Liver (tissue), 9 donors: ENCODE measurements around the gene EDC3. TPM values are rescaled to one million over a fixed set of nuclear protein-coding genes. Genes with fewer than 3 reads are reported as not detected.
"Not testable (repeated sequence)": the region's sequence is repeated elsewhere in the genome, so short reads cannot be mapped to it uniquely, and the experiment has no call there.

ENCODE experiments used
- DNase-seq: peaks from one replicate; pipeline ENCODE4 v3.0.0-alpha.2; 2017; ENCODE audit warnings: low spot score
- H3K27ac ChIP-seq, 2 donors: one replicate each; pipeline ENCODE4 v1.7.0; 2013; ENCODE audit warnings: inconsistent platforms in 2 of 2, low read length in 2 of 2, control low read depth in 1 of 2, low read depth in 1 of 2, mild to moderate bottlenecking in 1 of 2
- H3K27me3 ChIP-seq, 4 donors: one replicate each; pipeline versions ENCODE4 v1.6.1 to v1.7.0; 2013; ENCODE audit warnings: low read length in 3 of 4, inconsistent platforms in 1 of 4, mild to moderate bottlenecking in 1 of 4, moderate library complexity in 1 of 4; ENCODE audit not compliant: control insufficient read depth in 4 of 4, insufficient read depth in 4 of 4
- H3K36me3 ChIP-seq, 4 donors: one replicate each; pipeline versions ENCODE4 v1.6.1 to v1.7.0; 2013; ENCODE audit warnings: low read length in 3 of 4, mild to moderate bottlenecking in 3 of 4, low read depth in 1 of 4, moderate library complexity in 1 of 4; ENCODE audit not compliant: control insufficient read depth in 4 of 4, insufficient read depth in 3 of 4
- H3K4me1 ChIP-seq, 4 donors: one replicate each; pipeline versions ENCODE4 v1.6.1 to v1.7.0; 2013; ENCODE audit warnings: low read length in 3 of 4, mild to moderate bottlenecking in 3 of 4, moderate library complexity in 1 of 4; ENCODE audit not compliant: control insufficient read depth in 4 of 4, insufficient read depth in 4 of 4
- H3K4me3 ChIP-seq, 3 donors: one replicate each; pipeline versions ENCODE4 v1.6.1 to v1.7.0; 2013; ENCODE audit warnings: low read length in 3 of 3, control low read depth in 1 of 3, low read depth in 1 of 3, mild to moderate bottlenecking in 1 of 3
- H3K9ac ChIP-seq, 2 donors: one replicate each; pipeline ENCODE4 v1.7.0; 2013; ENCODE audit warnings: low read length in 2 of 2, mild to moderate bottlenecking in 2 of 2, moderate library complexity in 2 of 2, control low read depth in 1 of 2, low read depth in 1 of 2
- H3K9me3 ChIP-seq, 4 donors: one replicate each; pipeline versions ENCODE4 v1.6.1 to v1.7.0; 2013; ENCODE audit warnings: low read length in 3 of 4; ENCODE audit not compliant: control insufficient read depth in 4 of 4
- ATF3 ChIP-seq: IDR thresholded peaks from 2 replicates; pipeline ENCODE4 v1.6.1; 2016; ENCODE audit warnings: antibody characterized with exemption
- EGR1 ChIP-seq, 2 donors: IDR thresholded peaks; 2 replicates each; pipeline ENCODE4 v1.6.1; 2016 to 2018; ENCODE audit warnings: antibody characterized with exemption in 2 of 2, low read depth in 2 of 2
- FOXA1 ChIP-seq: IDR thresholded peaks from 2 replicates; pipeline ENCODE4 v1.6.1; 2016; ENCODE audit warnings: antibody characterized with exemption
- FOXA2 ChIP-seq: IDR thresholded peaks from 2 replicates; pipeline ENCODE4 v1.6.1; 2016; ENCODE audit warnings: antibody characterized with exemption
- GABPA ChIP-seq, 2 donors: IDR thresholded peaks in 1 of 2; conservative IDR thresholded peaks in 1 of 2; 2 replicates each; pipeline ENCODE4 v1.6.1; 2016; ENCODE audit warnings: antibody characterized with exemption in 2 of 2, mild to moderate bottlenecking in 1 of 2, moderate library complexity in 1 of 2
- HNF4A ChIP-seq, 2 donors: conservative IDR thresholded peaks; 2 replicates each; pipeline ENCODE4 v1.6.1; 2016; ENCODE audit warnings: antibody characterized with exemption in 2 of 2, mild to moderate bottlenecking in 2 of 2
- HNF4G ChIP-seq: IDR thresholded peaks from 2 replicates; pipeline ENCODE4 v1.6.1; 2016; ENCODE audit warnings: antibody characterized with exemption
- JUND ChIP-seq, 2 donors: IDR thresholded peaks; 2 replicates each; pipeline ENCODE4 v1.6.1; 2016; ENCODE audit warnings: antibody characterized with exemption in 2 of 2
- MAX ChIP-seq: IDR thresholded peaks from 2 replicates; pipeline ENCODE4 v1.6.1; 2016; ENCODE audit warnings: antibody characterized with exemption
- NR2F2 ChIP-seq: IDR thresholded peaks from 2 replicates; pipeline ENCODE4 v1.6.1; 2016; ENCODE audit warnings: antibody characterized with exemption
- RAD21 ChIP-seq, 2 donors: IDR thresholded peaks; 2 replicates each; pipeline ENCODE4 v1.6.1; 2016; ENCODE audit warnings: antibody characterized with exemption in 2 of 2, mild to moderate bottlenecking in 2 of 2
- RXRA ChIP-seq, 2 donors: IDR thresholded peaks; 2 replicates each; pipeline ENCODE4 v1.6.1; 2017 to 2018; ENCODE audit warnings: antibody characterized with exemption in 2 of 2, mild to moderate bottlenecking in 1 of 2
- SP1 ChIP-seq: IDR thresholded peaks from 2 replicates; pipeline ENCODE4 v1.6.1; 2018; ENCODE audit warnings: antibody characterized with exemption, mild to moderate bottlenecking
- TAF1 ChIP-seq: conservative IDR thresholded peaks from 2 replicates; pipeline ENCODE4 v1.6.1; 2016; ENCODE audit warnings: antibody characterized with exemption, mild to moderate bottlenecking
- YY1 ChIP-seq: IDR thresholded peaks from 2 replicates; pipeline ENCODE4 v1.6.1; 2016; ENCODE audit warnings: antibody characterized with exemption, mild to moderate bottlenecking
- WGBS: extraction: QIAGEN DNeasy Blood & Tissue Kit; methylation state at CpG from one replicate; pipeline ENCODE4 v1.1.7; 2013; 5-methylcytosine and 5-hydroxymethylcytosine counted together
- polyA plus RNA-seq, 2 donors: library from polyadenylated mRNA; stranded (reverse) in 1 of 2; unstranded in 1 of 2; fragments of 200-250 nt in 1 of 2; fragments of >200 nt in 1 of 2; fragmentation: Nextera tagmentation in 1 of 2; extraction: Ambion mirVana in 1 of 2; gene quantifications; one replicate each; pipeline versions ENCODE4 v1.2.1 to v1.2.3, GENCODE V29; 2013 to 2015
- total RNA-seq, 2 donors: library from RNA; depleted of rRNA; stranded (reverse); fragments of >200 nt; gene quantifications; one replicate each; pipeline ENCODE4 v1.2.3, GENCODE V29; 2014
- TF ChIP-seq, protein P1 (sequence below): fragments of 150-350 bp; IDR thresholded peaks from 2 replicates; pipeline ENCODE4 v1.5.1; 2017; ENCODE audit warnings: improper control_type of control experiment, low read depth, low read length; ENCODE audit not compliant: missing input control
- TF ChIP-seq, protein P2 (sequence below): IDR thresholded peaks from 2 replicates; pipeline ENCODE4 v1.6.1; 2016; ENCODE audit warnings: antibody characterized with exemption
- TF ChIP-seq, protein P3 (sequence below): IDR thresholded peaks from 2 replicates; pipeline ENCODE4 v1.6.1; 2016; ENCODE audit warnings: antibody characterized with exemption, mild to moderate bottlenecking
- donor health status: healthy.
- donor health status: healthy.
- donor health status: healthy.
- donor health status: healthy.
- donor health status: healthy.

Gene EDC3
- total and polyA plus RNA-seq, 4 donors, result 5.8 to 9.5 (median 7.4) TPM

GRCh38 chr15:74738239-74738638, 42.4 kb upstream of the EDC3 start:
- not testable (repeated sequence) for H3K9ac ChIP-seq, DNase-seq, H3K36me3 ChIP-seq, H3K4me3 ChIP-seq, H3K27me3 ChIP-seq, H3K9me3 ChIP-seq, H3K27ac ChIP-seq
- peaks cover 0 to 15% (median 9%) of the 10 kb centered on the region in 4 donors for H3K4me1 ChIP-seq
- 78% methylated on average over 5 of the region's 5 CpGs for WGBS

- DNase-seq, result no peak
- H3K9ac ChIP-seq, result no peak overlapping the region
- no peaks in the 10 kb centered on the region for H3K36me3 ChIP-seq
- peak; percentile 53 to 66 for TF ChIP-seq HNF4A (conservative IDR thresholded peaks at IDR 0.05)
- TF ChIP-seq ATF3, result no peak
- no peak for TF ChIP-seq HNF4G
- TF ChIP-seq RAD21 (IDR thresholded peaks at IDR 0.05), result peak; percentile 13 to 26
- TF ChIP-seq, protein P1, sequence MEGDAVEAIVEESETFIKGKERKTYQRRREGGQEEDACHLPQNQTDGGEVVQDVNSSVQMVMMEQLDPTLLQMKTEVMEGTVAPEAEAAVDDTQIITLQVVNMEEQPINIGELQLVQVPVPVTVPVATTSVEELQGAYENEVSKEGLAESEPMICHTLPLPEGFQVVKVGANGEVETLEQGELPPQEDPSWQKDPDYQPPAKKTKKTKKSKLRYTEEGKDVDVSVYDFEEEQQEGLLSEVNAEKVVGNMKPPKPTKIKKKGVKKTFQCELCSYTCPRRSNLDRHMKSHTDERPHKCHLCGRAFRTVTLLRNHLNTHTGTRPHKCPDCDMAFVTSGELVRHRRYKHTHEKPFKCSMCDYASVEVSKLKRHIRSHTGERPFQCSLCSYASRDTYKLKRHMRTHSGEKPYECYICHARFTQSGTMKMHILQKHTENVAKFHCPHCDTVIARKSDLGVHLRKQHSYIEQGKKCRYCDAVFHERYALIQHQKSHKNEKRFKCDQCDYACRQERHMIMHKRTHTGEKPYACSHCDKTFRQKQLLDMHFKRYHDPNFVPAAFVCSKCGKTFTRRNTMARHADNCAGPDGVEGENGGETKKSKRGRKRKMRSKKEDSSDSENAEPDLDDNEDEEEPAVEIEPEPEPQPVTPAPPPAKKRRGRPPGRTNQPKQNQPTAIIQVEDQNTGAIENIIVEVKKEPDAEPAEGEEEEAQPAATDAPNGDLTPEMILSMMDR, result no peak
- no peak for TF ChIP-seq GABPA (IDR thresholded peaks at IDR 0.05 in 1 of 2, conservative IDR thresholded peaks at IDR 0.05 in 1 of 2)
- TF ChIP-seq JUND (IDR thresholded peaks at IDR 0.05), result no peak
- peak; percentile 18 for TF ChIP-seq MAX
- TF ChIP-seq, protein P2, sequence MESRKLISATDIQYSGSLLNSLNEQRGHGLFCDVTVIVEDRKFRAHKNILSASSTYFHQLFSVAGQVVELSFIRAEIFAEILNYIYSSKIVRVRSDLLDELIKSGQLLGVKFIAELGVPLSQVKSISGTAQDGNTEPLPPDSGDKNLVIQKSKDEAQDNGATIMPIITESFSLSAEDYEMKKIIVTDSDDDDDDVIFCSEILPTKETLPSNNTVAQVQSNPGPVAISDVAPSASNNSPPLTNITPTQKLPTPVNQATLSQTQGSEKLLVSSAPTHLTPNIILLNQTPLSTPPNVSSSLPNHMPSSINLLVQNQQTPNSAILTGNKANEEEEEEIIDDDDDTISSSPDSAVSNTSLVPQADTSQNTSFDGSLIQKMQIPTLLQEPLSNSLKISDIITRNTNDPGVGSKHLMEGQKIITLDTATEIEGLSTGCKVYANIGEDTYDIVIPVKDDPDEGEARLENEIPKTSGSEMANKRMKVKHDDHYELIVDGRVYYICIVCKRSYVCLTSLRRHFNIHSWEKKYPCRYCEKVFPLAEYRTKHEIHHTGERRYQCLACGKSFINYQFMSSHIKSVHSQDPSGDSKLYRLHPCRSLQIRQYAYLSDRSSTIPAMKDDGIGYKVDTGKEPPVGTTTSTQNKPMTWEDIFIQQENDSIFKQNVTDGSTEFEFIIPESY, result no peak
- no peak for TF ChIP-seq FOXA2
- TF ChIP-seq SP1, result peak; percentile 50
- no peak for TF ChIP-seq EGR1 (IDR thresholded peaks at IDR 0.05; ENCODE audit: low read depth in 2 of 2)
- TF ChIP-seq RXRA (IDR thresholded peaks at IDR 0.05), result peak; percentile 56 to 70
- TF ChIP-seq NR2F2, result no peak
- no peak for TF ChIP-seq YY1
- no peaks in the 10 kb centered on the region for H3K27me3 ChIP-seq
- no peaks in the 10 kb centered on the region for H3K9me3 ChIP-seq
- peak overlapping the region; percentile 44 to 50 for H3K27ac ChIP-seq
- no peak overlapping the region for H3K4me3 ChIP-seq
- H3K4me1 ChIP-seq, result peaks cover 5 to 42% (median 25%) of the 10 kb centered on the region in 4 donors
- 41% methylated on average over 3 of the region's 3 CpGs for WGBS
Measured at GRCh38 chr15:74735305-74735704, 39.5 kb upstream of the EDC3 start.

- H3K4me3 ChIP-seq, result no peak overlapping the region
- no peaks in the 10 kb centered on the region for H3K36me3 ChIP-seq
- no peaks in the 10 kb centered on the region for H3K27me3 ChIP-seq
- H3K27ac ChIP-seq, result no peak overlapping the region
- DNase-seq, result no peak
- no peak overlapping the region for H3K9ac ChIP-seq
- WGBS, result 95% methylated on average over 3 of the region's 3 CpGs
- no peak for TF ChIP-seq NR2F2
- TF ChIP-seq EGR1 (IDR thresholded peaks at IDR 0.05; ENCODE audit: low read depth in 2 of 2), result no peak
- TF ChIP-seq HNF4A (conservative IDR thresholded peaks at IDR 0.05), result no peak
- TF ChIP-seq HNF4G, result no peak
- TF ChIP-seq ATF3, result no peak
- no peak for TF ChIP-seq MAX
- TF ChIP-seq, protein P3, sequence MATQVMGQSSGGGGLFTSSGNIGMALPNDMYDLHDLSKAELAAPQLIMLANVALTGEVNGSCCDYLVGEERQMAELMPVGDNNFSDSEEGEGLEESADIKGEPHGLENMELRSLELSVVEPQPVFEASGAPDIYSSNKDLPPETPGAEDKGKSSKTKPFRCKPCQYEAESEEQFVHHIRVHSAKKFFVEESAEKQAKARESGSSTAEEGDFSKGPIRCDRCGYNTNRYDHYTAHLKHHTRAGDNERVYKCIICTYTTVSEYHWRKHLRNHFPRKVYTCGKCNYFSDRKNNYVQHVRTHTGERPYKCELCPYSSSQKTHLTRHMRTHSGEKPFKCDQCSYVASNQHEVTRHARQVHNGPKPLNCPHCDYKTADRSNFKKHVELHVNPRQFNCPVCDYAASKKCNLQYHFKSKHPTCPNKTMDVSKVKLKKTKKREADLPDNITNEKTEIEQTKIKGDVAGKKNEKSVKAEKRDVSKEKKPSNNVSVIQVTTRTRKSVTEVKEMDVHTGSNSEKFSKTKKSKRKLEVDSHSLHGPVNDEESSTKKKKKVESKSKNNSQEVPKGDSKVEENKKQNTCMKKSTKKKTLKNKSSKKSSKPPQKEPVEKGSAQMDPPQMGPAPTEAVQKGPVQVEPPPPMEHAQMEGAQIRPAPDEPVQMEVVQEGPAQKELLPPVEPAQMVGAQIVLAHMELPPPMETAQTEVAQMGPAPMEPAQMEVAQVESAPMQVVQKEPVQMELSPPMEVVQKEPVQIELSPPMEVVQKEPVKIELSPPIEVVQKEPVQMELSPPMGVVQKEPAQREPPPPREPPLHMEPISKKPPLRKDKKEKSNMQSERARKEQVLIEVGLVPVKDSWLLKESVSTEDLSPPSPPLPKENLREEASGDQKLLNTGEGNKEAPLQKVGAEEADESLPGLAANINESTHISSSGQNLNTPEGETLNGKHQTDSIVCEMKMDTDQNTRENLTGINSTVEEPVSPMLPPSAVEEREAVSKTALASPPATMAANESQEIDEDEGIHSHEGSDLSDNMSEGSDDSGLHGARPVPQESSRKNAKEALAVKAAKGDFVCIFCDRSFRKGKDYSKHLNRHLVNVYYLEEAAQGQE, result no peak
- no peak for TF ChIP-seq SP1
- no peak for TF ChIP-seq FOXA1
- TF ChIP-seq, protein P2, result no peak
- TF ChIP-seq TAF1, result no peak
- H3K4me1 ChIP-seq, result peaks cover 5 to 48% (median 31%) of the 10 kb centered on the region in 4 donors
- H3K9me3 ChIP-seq, result no peaks in the 10 kb centered on the region
Measured at GRCh38 chr15:74733269-74733668, 37.4 kb upstream of the EDC3 start.
